ENCODE results near the gene TP53TG5.
A peak's percentile ranks its signal among the peaks of the same experiment; 100 is the strongest.

Gene TP53TG5

DNA sequence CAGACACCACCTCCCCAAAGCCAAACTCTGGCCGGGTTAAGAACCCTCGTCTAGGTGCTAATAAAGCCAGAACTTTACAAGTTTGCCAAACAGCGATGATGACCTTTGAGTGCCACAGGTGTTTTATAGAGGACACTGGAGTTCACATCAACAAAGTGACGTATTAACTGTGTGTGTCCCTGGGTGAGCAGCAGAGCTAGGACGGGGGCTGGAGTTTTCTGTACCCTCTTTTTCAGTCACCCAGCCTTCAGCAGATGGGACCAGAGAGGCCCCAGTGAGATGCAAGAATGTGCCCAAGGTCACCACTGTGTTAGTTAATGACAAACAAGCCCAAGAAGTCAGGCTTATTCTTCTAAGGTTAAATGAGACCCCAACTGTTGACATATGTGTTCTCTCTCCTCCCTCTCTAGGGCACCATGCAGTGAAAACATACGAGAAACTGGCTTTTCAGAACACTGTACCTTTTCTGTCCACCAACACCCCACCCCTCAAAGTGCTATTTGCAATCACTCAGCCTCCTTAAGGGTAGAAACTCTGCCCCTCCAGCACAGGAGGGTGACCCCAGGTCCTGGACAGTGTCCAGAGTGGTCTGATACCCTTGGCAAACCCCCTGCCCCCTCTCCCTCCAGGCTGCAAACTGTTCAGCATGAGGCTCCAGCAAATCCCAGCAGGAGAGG, 35.1 kb downstream of the TP53TG5 start:
- ChIA-PET POLR2A (interaction anchor here (0.9 kb wide), 1 partner anchor 195 kb away, joined by 3 read pairs; no protein-coding TSS in a partner anchor), CTCF (interaction anchor here (1.4 to 1.6 kb wide), 2 partner anchors 20 to 31 kb away, joined by 3 to 5 read pairs; partner anchors contain the start of gene SYS1)
- no peak for DNase-seq (ENCODE audit: extremely low spot score)
- TF ChIP-seq LEF1 (IDR thresholded peaks at IDR 0.05; ENCODE audit: borderline replicate concordance), result no peak
- TF ChIP-seq CTBP1 (IDR thresholded peaks at IDR 0.05; ENCODE audit: borderline replicate concordance), result no peak
- TF ChIP-seq FOXA1 (IDR thresholded peaks at IDR 0.05), result no peak
- no peak for TF ChIP-seq TARDBP (IDR thresholded peaks at IDR 0.05)
- no peak for TF ChIP-seq SP1 (IDR thresholded peaks at IDR 0.05)
- no peak for TF ChIP-seq ZNF384 (IDR thresholded peaks at IDR 0.05)
- TF ChIP-seq ELF4 (IDR thresholded peaks at IDR 0.05), result no peak
- no peak for TF ChIP-seq ARNT (IDR thresholded peaks at IDR 0.05)
- no peak for TF ChIP-seq FOXK2 (IDR thresholded peaks at IDR 0.05)
- no peak for TF ChIP-seq NFRKB (IDR thresholded peaks at IDR 0.05)
- TF ChIP-seq BHLHE40 (IDR thresholded peaks at IDR 0.05; ENCODE audit: borderline replicate concordance), result no peak
- TF ChIP-seq L3MBTL2 (conservative IDR thresholded peaks at IDR 0.05), result no peak
- TF ChIP-seq, protein P1, sequence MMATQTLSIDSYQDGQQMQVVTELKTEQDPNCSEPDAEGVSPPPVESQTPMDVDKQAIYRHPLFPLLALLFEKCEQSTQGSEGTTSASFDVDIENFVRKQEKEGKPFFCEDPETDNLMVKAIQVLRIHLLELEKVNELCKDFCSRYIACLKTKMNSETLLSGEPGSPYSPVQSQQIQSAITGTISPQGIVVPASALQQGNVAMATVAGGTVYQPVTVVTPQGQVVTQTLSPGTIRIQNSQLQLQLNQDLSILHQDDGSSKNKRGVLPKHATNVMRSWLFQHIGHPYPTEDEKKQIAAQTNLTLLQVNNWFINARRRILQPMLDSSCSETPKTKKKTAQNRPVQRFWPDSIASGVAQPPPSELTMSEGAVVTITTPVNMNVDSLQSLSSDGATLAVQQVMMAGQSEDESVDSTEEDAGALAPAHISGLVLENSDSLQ (IDR thresholded peaks at IDR 0.05), result no peak
- TF ChIP-seq SUZ12 (IDR thresholded peaks at IDR 0.05), result no peak
- TF ChIP-seq FOXM1 (IDR thresholded peaks at IDR 0.05; ENCODE audit: borderline replicate concordance), result no peak

DNA sequence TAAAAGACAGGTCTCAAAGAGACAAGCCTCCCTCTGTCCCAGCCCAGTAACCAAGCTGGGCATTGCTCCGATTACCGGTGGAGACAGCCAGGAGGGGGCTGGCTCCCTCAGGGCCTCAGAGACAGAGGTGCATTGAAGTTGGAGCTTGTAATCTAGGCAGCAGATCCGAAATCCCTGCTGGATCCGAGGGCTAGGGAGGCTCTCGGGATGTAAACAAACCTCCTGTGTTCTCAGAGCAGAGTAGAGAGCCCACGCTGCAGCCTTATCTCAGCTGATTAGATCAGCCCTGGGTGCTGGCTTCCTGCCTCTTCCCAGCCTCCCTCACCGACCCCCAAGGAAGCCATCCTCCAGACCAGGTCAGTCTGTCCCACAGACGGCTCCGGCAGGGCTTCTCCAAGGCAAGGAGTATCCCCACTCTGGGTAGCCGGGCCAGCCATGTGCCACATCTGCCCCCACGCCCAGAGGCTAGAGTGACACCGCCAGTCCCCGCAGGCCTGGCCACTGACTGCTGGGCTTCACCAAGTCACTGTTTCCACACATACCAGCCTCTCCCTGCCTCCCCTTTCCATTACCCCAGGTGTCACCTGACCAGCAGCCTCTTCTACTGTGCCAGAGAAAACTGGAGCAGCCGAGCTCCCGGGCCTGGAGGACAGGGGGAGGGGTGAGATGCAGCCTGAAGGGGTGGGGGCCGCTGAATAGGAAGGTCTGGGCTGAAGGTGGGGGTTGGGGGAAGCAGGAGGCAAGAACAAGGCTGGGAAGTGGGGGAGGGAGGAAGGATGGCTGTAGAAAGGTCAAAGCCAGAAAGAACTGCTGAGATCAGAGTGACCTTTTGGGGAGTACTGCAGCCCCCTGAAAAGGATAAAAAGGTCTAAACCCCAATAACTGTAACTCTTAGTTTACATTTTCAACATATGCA, 35.9 kb downstream of the TP53TG5 start:
- POLR2A ChIA-PET, result interaction anchor here (0.9 to 1.1 kb wide), 3 partner anchors 21 to 196 kb away, joined by 3 to 6 read pairs (median 3); partner anchors contain the start of gene SYS1
- CTCF ChIA-PET, result interaction anchor here (1.4 to 1.6 kb wide), 2 partner anchors 21 to 32 kb away, joined by 3 to 5 read pairs; partner anchors contain the start of gene SYS1
- no peak for TF ChIP-seq FOXK2 (IDR thresholded peaks at IDR 0.05)
- TF ChIP-seq HDGF (IDR thresholded peaks at IDR 0.05; ENCODE audit: borderline replicate concordance), result 0 out of 2 replicates have a peak, but pooled peaks have one; percentile 49
- peak; percentile 36 for DNase-seq (ENCODE audit: extremely low spot score)

DNA sequence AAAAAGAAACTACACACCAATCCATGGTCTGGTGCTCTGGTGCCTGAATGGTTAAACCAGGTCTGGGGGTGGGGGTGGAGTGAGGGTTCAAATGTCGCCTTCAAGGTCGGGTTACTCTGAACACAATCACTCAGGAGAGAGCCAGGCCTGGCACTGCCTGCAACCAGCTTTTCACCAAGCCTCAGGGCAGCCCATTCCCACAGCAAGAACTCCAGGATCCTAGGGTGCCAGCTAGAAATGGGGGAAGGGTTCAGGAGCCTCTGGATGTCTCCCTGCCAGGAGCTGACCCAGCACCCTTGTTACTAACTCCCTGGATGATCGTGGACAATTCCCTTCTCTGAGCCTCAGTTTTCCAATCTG, 36.6 kb downstream of the TP53TG5 start:
- no peak for TF ChIP-seq ELF4 (IDR thresholded peaks at IDR 0.05)
- TF ChIP-seq SP1 (IDR thresholded peaks at IDR 0.05), result no peak
- TF ChIP-seq FOXA1 (IDR thresholded peaks at IDR 0.05), result no peak
- TF ChIP-seq, protein P1 (IDR thresholded peaks at IDR 0.05), result no peak
- TF ChIP-seq LEF1 (IDR thresholded peaks at IDR 0.05; ENCODE audit: borderline replicate concordance), result no peak
- no peak for TF ChIP-seq SUZ12 (IDR thresholded peaks at IDR 0.05)
- no peak for TF ChIP-seq ZNF384 (IDR thresholded peaks at IDR 0.05)
- no peak for TF ChIP-seq BHLHE40 (IDR thresholded peaks at IDR 0.05; ENCODE audit: borderline replicate concordance)
- no peak for TF ChIP-seq L3MBTL2 (conservative IDR thresholded peaks at IDR 0.05)
- TF ChIP-seq CTBP1 (IDR thresholded peaks at IDR 0.05; ENCODE audit: borderline replicate concordance), result no peak
- TF ChIP-seq HDGF (IDR thresholded peaks at IDR 0.05; ENCODE audit: borderline replicate concordance), result no peak
- no peak for TF ChIP-seq FOXM1 (IDR thresholded peaks at IDR 0.05; ENCODE audit: borderline replicate concordance)
- no peak for TF ChIP-seq FOXK2 (IDR thresholded peaks at IDR 0.05)
- TF ChIP-seq ARNT (IDR thresholded peaks at IDR 0.05), result no peak
- TF ChIP-seq TARDBP (IDR thresholded peaks at IDR 0.05), result no peak
- TF ChIP-seq NFRKB (IDR thresholded peaks at IDR 0.05), result no peak
- POLR2A ChIA-PET, result interaction anchor here (1.0 to 1.1 kb wide), 2 partner anchors 21 to 65 kb away, joined by 3 to 6 read pairs; partner anchors contain the start of gene SYS1
- CTCF ChIA-PET, result interaction anchor here (1.4 to 1.6 kb wide), 2 partner anchors 22 to 32 kb away, joined by 3 to 5 read pairs; partner anchors contain the start of gene SYS1
- no peak for DNase-seq (ENCODE audit: extremely low spot score)

DNA sequence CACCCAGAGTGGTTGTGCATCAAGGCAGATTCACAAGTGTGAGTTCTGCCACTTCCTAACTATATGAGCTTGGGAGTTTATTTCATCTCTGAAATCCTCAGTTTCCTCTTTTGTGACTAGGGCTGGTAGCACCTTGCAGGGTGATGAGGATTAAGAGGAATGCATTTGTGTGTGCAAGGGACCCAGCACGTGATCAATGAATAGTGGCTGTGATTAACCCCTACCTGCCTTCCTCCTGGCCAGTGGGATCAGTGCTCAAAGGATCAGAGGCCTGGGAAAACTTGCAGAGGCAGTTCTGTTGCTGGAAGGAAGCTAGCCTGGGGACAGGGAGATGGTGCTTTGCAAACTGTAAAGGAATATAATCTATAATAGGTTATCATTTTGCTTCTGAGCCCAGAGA, 37.2 kb downstream of the TP53TG5 start:
- ChIA-PET CTCF (no interaction called here), POLR2A (no interaction called here)
- no peak for DNase-seq (ENCODE audit: extremely low spot score)
- TF ChIP-seq FOXM1 (IDR thresholded peaks at IDR 0.05; ENCODE audit: borderline replicate concordance) (no peak), ARNT (IDR thresholded peaks at IDR 0.05) (no peak), L3MBTL2 (conservative IDR thresholded peaks at IDR 0.05) (no peak), SP1 (IDR thresholded peaks at IDR 0.05) (no peak), FOXA1 (IDR thresholded peaks at IDR 0.05) (no peak), BHLHE40 (IDR thresholded peaks at IDR 0.05; ENCODE audit: borderline replicate concordance) (no peak), ZNF384 (IDR thresholded peaks at IDR 0.05) (no peak), FOXK2 (IDR thresholded peaks at IDR 0.05) (no peak)
- TF ChIP-seq, protein P1 (IDR thresholded peaks at IDR 0.05), result no peak

DNA sequence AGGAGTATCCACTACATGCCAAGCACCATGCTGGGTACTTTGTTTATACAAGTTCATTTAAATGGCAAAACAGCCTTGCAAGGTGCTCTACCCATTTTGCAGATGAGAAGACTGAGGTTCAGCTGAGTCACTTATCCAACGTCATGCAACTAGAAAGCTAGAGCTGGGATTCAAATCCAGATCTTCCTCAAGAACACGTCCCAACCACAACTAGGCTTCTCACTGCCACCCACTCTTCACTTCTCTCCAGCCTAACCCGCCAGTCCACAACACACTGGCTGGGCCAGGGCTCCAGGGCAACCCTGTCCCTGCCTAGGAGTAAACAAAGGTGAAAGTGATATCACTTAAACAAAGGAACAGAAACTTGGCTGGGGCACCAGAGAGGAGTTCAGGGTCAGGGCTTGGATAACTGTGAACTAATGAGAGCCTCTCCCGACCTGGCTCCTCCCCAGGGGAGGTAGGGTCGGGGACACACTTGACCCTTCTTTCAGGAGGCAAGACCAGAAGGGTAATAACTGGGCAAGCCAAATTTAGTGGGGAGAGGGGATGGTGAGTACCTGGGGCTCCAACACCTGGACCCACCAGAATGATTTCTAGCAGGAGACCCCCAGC, 37.8 kb downstream of the TP53TG5 start:
- TF ChIP-seq FOXA1 (IDR thresholded peaks at IDR 0.05) (no peak), BHLHE40 (IDR thresholded peaks at IDR 0.05; ENCODE audit: borderline replicate concordance) (no peak), LEF1 (IDR thresholded peaks at IDR 0.05; ENCODE audit: borderline replicate concordance) (no peak), NFRKB (IDR thresholded peaks at IDR 0.05) (no peak), HDGF (IDR thresholded peaks at IDR 0.05; ENCODE audit: borderline replicate concordance) (no peak), ARNT (IDR thresholded peaks at IDR 0.05) (no peak), SUZ12 (IDR thresholded peaks at IDR 0.05) (no peak), CTBP1 (IDR thresholded peaks at IDR 0.05; ENCODE audit: borderline replicate concordance) (no peak), FOXK2 (IDR thresholded peaks at IDR 0.05) (no peak), SP1 (IDR thresholded peaks at IDR 0.05) (no peak), TARDBP (IDR thresholded peaks at IDR 0.05) (no peak)
- no peak for DNase-seq (ENCODE audit: extremely low spot score)
- CTCF ChIA-PET, result no interaction called here
- POLR2A ChIA-PET, result no interaction called here

Measured in HEK293T (cell line).